NCI-H1105 (cell line): ENCODE measurements around the gene SRGAP1.

ENCODE experiments used
- DNase-seq: peaks from one replicate; lab custom pipeline; 2025; lab: John Stamatoyannopoulos, UW

The SRGAP1 gene

DNA sequence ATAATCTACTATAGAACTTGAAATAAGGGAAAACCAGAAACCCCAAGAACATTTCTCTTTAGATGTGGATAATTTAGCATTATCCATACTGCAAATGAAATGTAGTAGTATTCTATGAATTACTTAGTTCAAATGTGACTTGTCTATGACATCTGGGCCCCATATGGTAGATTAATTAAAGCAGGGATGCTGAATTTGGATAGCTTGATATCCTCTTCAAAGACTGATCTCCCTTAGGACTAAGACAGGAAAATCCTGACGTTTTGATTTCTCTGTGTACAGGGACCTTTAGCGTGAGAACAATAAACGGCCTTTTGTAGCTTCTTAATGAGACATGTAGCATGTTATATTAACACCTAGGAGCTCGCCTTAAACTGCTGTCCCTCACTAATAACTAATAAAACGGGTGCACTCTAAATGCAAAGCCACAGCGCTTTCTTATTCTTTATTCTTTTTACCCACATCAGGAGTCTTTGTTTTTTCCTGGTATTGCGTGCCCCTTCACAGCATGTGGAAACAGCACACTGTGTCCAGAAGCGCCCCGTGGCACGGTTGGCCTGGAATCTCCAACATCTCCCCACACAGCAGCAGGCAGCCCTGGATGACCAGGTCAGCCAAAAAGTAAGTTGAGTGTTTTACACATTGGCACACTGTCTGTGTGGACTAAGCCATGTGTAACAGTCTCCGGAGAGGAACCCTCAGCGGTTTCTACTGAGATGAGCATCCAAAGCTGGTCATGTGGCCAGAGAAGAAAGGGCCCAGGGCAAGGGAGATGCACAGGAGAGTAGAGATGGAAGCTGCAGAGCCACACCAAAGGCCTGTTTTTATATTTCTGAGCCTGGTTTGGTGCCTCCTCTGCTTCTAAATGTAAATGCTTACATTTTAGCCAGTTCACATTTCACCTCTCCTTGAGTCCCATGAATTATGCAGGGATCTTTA lies 93.1 kb downstream of the SRGAP1 start:
- DNase-seq, result no peak

DNA sequence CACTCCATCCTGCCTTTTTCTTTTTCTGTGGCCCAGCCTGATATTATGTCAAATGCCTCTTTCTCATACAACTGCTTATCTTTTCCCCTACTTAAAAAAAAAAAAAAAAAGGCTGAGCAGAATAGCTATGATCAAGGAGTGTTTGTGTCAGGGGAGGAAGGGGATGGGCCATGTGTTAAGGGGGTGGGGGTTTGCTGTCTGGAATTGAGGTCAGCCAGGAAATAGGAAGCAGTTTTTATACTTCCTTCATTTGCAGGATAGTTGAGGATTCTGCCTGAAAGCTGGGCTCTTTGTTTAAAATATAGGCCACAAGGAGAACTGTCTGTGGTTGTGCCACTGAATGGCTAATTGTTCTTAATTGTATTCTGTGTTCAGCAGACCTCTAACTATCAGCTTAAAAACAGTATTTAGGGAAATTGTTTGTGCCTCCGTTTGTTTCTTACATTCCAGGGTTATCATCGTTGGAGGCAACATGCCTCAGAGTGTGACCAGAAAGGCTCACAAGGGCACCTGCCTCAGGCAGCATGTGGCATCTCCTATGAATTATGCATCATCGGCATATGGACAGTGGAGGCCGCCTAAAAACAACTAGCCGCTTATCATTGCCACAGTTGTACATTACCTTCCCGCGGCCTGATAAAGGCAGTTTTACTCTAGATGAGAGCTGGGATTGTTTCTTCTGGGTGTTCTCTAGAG lies 96.0 kb downstream of the SRGAP1 start:
- DNase-seq, result peak; percentile 55

DNA sequence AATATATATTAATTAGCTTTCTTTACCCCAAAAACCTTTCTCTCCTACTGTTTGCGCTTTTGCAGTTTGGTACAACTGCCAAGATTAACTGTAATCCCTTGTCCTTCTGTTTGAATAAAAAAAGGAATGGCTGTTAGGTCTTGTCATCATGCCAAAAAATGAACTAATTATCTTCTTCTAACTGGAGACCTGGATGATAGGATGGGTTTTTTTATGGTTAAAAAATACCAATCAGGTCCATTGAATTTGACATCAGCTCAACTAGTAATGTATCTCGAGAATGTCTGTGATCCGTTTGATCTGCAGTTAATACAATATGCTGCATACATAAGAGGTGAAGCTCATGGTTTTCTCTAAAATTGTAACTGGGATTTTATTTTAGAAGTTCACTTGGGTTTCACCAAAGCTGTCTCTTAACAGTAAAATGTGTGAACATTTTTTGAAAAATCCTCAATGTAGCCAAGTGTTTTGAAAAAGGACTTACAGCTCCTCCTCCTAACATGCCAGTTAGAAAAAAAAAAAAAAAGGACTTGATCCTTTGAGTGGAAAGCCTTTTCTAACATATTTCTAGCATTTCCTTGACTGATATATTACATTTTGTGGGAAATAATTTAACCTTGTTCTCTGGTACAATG lies 96.8 kb downstream of the SRGAP1 start:
- peak; percentile 27 for DNase-seq

DNA sequence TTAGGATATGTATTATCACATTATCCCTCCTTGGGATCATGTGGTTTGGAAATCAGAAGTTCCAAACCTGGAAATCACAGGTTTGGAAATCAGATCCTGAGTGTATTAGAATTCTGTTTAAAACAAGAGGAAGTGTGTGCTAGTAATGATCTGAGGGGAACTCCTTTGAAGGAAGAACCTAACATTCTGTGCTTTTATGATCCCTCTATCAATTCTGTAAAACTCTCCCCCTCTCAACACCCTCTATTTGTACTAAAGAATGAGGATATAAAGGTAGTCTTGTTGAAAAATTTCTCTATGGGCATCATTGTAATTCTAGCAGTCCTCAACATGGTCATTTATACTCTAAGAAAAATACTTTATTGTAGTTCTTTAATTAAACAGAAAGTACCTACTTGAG lies 97.4 kb downstream of the SRGAP1 start:
- DNase-seq, result no peak

DNA sequence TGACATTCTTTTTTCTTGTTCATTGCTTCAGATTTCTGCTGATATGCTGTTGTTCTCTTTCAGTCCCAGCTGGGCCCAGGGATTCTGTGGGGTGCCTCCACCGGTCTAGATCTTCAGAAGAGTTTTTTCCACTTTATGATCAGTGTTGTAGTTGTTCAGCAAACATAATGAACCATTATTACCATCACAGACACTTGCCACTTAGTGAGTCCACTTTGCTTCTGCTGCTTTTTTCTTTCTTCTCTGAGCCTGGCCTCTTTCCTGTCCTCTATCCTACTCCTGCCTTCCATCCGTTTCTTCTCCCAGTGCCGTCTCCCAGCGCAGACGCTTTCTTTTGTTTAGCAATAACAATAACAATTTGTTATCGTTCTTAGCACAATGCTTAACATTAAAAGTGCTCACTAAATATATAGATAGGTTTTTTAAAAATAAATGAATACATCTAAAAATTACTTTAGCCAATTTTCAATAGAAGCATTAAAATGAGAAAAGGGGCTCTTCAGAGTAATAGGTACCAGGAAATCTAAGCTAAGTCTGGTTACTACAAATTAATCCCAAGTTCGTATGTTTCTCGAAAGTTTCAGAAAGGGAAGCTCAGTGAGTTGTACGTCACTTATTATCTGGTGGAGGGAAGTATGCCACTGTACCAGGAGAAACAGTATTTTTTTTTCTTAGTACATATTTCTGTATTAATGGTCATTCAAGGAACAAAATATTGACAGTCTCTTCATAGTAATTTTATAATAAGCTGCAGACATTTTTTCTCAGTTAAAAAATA lies 98.2 kb downstream of the SRGAP1 start:
- DNase-seq, result no peak

DNA sequence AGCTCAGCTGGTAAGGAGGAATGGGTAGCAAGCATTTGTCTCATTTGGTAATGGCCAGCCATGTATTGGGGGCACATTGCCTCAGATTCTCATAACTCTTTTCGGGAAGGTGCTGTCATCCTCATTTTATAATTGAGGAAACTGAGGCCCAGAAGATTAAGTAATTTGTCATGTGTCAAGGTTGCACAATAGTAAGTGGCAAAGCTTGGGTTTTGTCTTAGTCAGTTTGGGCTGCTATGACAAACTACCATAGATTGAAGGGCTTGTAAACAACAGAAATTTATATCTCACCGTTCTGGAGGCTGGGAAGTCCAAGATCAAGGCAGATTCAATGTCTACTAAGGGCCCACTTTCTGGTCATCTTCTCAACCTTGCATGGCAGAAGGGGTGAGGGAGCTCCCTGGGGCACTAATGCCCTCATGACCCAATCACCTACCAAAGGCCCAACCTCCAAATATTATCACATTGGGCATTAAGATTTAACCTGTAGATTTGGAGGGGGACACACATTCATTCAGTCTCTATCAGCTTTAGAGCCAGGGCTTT lies 99.6 kb downstream of the SRGAP1 start:
- DNase-seq, result no peak

DNA sequence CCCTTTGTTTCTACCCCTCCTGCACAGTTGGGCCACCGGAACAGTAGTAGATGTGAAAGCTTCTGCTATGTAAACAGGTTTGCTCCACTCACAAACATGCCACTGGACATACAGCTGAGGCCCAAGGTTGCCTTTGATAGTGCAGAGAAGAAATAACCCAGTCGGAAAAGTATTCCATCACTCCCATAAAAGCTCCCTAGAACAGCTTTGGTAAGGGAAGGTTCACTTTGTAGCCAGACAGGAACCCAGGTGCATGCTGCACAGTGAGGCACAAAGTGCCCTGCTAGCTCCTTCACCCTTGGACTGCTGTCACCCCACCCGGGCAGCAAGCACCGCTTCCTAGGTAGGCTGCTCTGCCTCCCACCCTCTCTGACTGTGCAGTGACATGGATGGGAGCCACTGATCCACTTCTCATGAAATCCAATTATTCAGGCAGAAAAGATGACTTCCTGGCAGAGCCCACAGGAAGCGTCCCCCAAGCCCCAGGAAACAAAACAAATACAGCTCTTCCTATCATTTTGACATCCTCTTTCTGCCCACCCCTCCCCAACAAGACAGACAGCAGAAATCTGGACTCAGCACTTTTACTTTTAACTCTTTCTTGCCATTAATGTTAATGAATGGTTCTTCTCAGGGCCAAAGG lies 100.2 kb downstream of the SRGAP1 start:
- no peak for DNase-seq

DNA sequence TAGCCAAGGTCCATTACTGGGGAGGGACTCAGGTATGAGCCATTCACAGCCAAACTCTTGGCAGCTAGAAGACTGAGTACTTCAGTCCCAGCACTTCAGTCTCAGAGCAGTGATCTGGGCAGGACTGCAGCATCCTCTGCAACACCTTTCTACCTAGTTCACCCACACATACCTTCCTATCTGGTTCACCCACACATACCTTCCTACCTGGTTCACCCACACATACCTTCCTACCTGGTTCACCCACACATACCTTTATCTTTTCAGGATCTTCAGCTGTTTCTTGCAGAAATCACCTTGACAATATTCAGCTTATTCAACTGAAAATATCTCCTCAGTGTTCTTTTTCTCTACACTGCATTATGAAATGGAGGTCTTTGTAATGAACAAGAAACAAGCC lies 101.3 kb downstream of the SRGAP1 start:
- DNase-seq, result no peak

DNA sequence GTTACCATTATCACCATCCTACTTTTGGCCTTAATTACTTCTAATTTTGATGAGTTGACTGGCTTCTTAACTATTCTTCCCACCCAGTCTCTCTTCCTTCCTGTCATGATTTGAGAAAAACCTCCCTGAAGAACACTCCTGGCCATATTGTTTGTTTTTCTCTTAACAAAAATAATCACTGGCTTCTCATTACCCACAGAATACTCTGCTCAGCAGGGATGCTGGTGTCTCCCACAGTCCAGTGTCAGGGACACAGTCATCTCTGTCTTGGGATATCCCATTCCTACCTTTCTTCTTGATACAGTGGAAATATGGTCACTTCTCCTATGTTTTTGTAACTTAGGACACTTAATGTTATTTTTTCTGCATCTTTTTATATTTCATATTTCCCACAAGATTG lies 103.7 kb downstream of the SRGAP1 start:
- no peak for DNase-seq

DNA sequence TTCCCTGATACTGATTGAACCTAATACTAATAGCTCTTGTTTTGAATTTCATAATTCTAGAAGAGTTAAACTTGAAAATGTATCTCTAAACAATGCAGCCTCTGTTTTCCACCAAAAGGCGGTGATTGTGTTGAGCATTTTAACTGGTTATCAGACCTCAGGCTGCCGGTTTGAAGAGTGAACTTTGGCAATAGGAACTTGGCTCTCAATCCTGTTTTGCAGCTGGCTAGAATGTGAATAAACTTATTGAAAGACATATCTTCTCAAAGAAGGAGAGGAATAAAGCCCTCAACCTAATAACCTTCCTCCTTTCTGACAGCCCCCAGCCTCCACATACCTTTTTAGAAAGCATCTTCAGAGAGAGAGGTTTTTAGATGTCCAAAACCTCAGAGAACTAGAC lies 105.4 kb downstream of the SRGAP1 start:
- no peak for DNase-seq

DNA sequence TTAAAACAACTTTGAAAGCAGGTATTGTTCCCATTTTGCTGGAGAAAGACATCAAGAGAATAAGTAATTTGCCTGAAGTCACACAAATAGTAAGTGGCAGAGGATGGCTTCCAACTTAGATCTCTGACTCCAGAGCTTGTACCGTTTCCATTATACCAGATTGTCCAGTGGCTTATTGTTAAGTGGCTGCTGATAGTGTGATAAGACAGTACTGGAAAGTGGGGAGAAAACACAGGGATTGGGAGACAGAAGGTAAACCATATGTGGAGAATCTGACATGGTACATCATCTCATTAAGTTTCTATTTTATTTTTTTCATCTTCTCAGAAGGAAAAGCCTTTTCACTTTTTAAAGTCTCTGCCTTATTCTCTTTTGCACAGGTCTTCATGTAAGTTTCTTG lies 108.5 kb downstream of the SRGAP1 start:
- no peak for DNase-seq

DNA sequence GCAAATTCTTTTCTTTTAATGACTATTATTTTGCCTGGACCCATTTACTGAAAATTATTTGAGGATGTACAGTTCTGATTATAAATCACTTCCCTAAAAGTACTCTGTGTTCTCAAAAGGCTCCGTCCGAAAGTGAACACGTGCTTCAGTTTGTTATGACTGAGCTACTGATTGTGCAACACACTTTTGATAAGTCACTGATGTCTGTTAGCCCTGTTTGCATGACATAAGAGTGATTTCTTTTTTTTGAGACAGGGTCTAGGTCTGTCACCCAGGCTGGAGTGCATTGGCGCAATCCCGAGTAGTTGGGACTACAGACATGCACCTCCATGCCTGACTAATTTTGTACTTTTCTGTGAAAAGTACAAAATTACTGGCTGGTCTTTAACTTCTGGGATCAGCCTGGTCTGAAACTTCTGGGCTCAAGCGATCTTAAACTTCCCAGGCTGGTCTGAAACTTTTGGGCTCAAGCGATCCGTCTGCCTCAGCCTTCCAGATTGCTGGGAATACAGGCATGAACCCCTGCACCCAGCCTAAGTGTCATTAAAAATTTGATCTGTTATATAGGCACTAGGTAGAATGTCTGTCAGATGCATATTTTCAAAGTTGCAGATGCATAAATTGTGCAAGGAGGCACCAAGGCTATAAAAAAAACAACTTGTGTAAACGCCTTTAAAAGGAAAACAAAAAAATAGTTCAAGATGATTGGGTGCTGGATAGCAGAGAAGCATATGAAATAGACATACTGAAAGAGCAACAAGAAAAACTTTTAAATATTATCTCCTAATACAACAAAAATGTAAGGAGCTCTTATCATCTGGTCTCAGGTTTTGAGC lies 111.5 kb downstream of the SRGAP1 start:
- DNase-seq, result no peak

DNA sequence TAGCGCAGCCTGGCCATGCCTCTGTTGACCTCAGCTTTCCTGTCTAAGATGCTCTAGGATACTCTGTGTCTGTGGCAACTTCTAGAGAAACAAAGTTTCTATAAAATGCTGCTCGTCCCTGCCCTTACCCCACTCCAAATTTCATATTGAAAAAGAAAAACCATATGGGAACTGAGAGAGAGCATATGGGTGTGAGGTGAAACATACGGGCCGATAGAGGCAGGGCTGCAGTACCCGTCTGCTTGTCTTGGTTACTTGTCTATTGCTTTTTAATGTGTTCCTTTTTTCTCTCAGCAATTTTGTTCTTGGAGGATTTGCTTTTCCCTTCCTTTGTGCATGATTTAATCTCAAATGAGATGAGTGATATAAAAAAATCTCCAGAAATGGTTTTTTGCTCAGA lies 113.0 kb downstream of the SRGAP1 start:
- no peak for DNase-seq

DNA sequence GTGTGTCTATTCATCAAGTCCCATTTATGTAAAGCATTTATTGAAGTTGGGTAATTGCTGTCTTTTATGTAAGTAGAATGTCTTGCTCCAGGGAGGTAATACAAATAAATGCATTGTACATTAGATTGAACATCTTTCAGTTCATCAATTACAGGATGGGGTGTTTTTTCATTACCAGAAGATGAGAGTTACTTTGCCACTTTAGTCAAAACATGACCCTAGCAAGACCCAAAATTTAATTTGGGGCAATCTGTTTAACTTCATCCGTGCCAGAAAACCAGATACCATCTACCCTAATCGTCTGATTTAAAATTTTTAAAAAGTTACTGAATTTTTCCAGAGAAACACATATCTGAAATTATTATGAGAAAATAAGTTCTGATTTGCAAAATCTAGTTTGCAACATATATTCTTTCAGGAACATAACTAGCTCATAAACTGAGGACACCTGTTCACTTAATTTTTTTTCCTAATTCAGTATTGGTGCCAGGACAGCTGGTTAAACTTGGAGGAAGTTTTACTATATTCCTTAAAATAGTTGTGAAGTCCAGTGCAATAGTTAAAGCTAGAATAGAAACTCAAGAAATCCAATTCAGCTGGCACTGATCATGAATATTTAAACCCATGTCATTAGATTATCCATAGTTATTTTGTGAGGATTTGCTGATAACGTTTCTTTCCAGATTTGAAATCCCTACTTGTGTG lies 114.5 kb downstream of the SRGAP1 start:
- peak; percentile 3 for DNase-seq

DNA sequence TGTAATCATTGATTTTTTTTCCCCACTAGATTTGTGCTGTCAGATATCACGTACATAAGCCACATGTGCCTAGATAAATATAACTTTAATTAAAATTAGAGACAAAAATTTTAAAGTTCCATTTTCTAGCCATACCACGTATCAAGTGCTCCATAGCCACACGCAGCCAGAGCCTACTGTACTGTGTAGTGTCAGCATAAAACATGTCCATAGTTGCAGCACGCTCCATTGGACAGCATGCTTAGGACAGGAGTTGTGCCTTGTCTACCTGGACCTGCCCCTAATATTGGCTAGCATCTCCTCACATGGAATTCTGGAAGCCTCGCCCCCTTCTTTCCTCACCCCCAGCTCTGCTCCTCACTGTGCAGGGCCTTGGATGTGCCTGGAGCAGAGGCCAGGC lies 116.5 kb downstream of the SRGAP1 start:
- no peak for DNase-seq

DNA sequence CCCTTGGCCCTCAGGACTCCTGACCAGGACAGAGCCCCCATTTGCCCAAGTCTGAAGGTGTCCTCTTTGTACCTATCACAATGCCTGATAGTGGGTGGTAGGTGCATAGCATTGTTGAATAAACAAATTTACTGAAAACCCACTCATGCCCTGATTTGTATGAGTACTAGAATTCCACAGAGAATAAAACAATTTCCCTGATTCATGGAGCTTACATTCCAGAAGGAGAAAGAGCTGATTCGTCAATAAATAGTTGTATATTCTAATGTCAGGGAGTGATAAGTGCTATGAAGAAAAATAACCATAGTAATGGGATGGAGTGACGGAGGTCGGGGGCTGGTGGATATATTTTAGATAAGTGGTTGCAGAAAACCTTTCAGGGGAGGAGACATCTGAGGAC lies 117.0 kb downstream of the SRGAP1 start:
- DNase-seq, result no peak

DNA sequence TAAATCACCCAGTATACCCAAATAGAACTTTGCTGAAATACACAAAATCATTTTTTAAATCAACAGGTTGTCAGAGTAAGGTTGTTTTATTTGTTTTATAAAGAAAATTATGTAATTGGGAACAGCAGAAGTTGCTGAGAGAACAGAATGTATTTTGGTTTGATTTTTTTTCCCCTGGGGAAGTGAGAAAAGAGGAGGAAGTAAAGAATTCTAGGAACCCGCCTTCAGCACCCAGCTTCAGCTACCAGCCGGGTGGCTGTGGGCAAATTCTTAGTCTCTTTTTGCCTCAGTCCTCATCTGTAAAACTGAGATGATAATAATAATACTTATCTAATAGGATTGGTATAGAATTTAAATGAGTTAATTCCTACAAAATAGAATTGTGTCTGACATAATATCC lies 119.4 kb downstream of the SRGAP1 start:
- no peak for DNase-seq

DNA sequence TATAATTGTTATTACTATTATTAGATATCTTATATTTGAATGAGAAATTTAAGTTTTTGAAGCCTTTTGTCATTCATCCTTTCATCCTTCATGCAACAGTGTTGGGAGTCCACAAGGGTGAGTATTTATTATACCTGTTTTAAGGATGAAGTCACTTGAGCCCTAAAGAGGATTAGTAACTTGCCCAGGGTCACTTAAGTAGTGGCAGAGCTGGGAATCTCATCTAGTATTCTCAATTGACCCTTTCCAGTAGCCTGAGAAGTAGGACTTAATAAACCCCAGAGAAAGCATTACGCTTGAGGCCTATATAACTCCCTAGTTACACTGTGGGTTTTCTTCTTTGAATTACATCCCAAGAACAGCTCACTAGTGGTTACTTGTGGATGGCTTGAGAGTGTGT lies 119.8 kb downstream of the SRGAP1 start:
- DNase-seq, result no peak

DNA sequence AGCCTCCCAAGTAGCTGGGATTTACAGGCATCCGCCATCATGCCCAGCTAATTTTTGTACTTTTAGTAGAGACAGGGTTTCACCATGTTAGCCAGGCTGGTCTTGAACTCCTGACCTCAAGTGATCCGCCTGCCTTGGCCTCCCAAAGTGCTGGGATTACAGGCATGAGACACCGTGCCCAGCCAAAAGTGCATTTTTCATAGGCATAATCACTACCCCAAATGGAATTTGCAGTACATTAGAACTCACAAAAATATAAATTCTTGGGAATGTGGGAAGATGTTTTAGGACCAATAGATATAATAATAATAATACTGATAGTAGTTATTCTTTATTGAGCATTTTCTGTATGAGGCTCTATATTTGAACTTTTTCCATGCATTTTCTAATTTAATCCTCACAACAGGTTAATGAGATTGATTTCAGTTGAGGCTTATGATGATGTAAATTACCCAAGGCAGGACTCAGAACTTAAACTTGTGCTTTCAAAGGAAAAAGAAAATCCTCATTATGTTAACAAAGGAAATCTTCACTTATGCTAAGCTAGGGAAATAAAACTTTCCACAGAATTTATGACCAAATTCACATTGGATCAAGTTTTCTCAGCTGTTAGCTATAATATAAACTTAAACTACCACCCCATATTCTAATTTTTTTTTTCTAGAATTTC lies 121.6 kb downstream of the SRGAP1 start:
- no peak for DNase-seq
